Neural crest cell (in vitro differentiated cells): ENCODE results near the gene MRPL44. TPM values are rescaled to one million over a fixed set of nuclear protein-coding genes. Genes with fewer than 3 reads are reported as not detected.
A peak's percentile ranks its signal among the peaks of the same experiment; 100 is the strongest.

Experiments
- DNase-seq: peaks from one replicate; pipeline ENCODE4 v3.0.0; 2021; ENCODE audit warnings: low read depth, mixed read lengths, low spot score
- H3K27ac Mint-ChIP-seq: one replicate; pipeline ENCODE4 v1.8.0; 2021; ENCODE audit warnings: mild to moderate bottlenecking, mixed read lengths; ENCODE audit not compliant: unreplicated experiment
- H3K27me3 Mint-ChIP-seq: 2 replicates; pipeline ENCODE4 v1.8.0; 2021; ENCODE audit warnings: low read depth, mild to moderate bottlenecking, mixed read lengths
- H3K36me3 Mint-ChIP-seq: 2 replicates; pipeline ENCODE4 v1.8.0; 2021; ENCODE audit warnings: low read depth, mild to moderate bottlenecking, mixed read lengths
- H3K4me1 Mint-ChIP-seq: 2 replicates; pipeline ENCODE4 v1.8.0; 2021; ENCODE audit warnings: mixed read lengths
- H3K4me3 Mint-ChIP-seq: one replicate; pipeline ENCODE4 v1.8.0; 2021; ENCODE audit warnings: mild to moderate bottlenecking, mixed read lengths
- H3K9me3 Mint-ChIP-seq: 2 replicates; pipeline ENCODE4 v1.8.0; 2021; ENCODE audit warnings: mixed read lengths
- CTCF ChIP-seq: fragments of 200-600 bp; sonication (generic); conservative IDR thresholded peaks from 2 replicates; pipeline ENCODE4 v1.5.0; 2021; ENCODE audit warnings: antibody characterized with exemption, mild to moderate bottlenecking
- total RNA-seq: library from RNA; stranded (reverse); gene quantifications from 2 replicates; pipeline ENCODE4 v1.2.1, GENCODE V29; 2021

MRPL44 gene
- total RNA-seq, 1 donor from 2014 or later, result 33.4 TPM

DNA sequence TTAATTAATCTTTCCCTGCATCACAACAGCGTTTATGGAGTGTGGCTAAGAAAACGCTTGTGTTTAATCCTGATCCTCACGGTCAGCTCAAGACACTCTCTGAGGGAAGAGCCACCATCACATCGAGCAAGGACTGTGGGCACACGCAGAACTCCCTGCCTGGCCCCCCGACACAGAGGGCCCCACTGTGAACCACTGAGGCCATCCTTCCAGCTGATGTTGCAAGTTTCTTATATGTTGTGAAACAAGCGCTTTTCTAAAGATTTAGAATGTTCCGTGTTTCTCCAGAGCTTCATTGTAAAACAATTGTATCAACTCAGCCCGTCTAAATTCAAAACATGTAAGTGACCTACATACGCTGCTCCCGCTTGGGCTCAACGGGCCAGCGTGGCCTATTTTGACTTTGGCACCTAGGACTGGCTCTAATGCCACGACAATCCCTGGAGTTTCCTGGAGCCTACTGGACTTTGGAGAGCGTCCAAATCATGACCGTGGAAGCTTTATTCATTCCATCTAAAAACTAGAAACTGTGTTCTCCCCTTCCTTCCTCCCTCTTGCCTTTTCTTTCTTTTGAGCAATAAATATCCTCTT lies 46.9 kb downstream of the MRPL44 start:
- DNase-seq, result no peak
- Mint-ChIP-seq H3K9me3 (peaks cover 2% of the 10 kb centered on the region), H3K27ac (no peak overlapping the region), H3K27me3 (no peaks in the 10 kb centered on the region), H3K36me3 (peaks cover 9% of the 10 kb centered on the region), H3K4me1 (no peaks in the 10 kb centered on the region), H3K4me3 (no peak overlapping the region)
- TF ChIP-seq CTCF, result no peak

GRCh38 chr2:224008702-224009261 lies 51.5 kb downstream of the MRPL44 start:
- no peak for TF ChIP-seq CTCF
- H3K36me3 Mint-ChIP-seq, result no peaks in the 10 kb centered on the region
- peaks cover 4% of the 10 kb centered on the region for H3K4me1 Mint-ChIP-seq
- peaks cover 2% of the 10 kb centered on the region for H3K9me3 Mint-ChIP-seq
- no peaks in the 10 kb centered on the region for H3K27me3 Mint-ChIP-seq
- H3K4me3 Mint-ChIP-seq, result no peak overlapping the region
- no peak for DNase-seq
- no peak overlapping the region for H3K27ac Mint-ChIP-seq

DNA sequence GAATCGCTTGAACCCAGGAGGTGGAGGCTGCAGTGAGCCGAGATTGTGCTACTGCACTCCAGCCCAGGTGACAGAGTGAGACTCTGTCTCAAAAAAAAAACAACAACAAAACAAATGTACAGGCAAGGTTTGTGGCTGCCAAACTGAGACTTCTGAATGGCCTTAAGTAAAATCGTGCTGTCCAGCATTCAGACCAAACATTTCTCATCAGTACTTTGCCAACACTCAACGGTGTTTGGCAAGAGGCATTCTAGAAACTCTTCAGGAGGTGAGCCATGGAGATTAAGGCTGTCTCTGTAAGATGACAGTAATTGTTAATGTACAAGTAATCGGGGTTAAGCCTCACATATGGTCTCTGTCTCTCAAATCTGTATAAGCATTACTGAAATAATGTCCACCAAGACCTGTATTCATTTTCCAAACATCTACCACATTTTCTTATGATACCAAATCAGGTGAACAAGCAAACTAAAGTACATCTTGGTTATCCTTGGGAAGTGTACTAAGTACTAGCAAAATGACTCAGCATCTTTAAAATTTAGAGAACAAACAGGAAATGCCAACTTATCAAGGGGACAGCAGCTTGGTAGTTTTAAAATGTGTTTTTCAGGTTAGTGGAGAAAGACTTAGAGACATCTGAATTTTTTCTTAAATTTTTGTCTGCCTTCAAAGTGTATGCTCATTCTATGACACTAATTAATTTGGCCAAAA lies 52.5 kb downstream of the MRPL44 start:
- Mint-ChIP-seq H3K9me3 (peaks cover 2% of the 10 kb centered on the region), H3K27ac (peak overlapping the region; percentile 36), H3K4me1 (peaks cover 9% of the 10 kb centered on the region), H3K27me3 (no peaks in the 10 kb centered on the region), H3K4me3 (no peak overlapping the region), H3K36me3 (no peaks in the 10 kb centered on the region)
- TF ChIP-seq CTCF, result no peak
- no peak for DNase-seq

- H3K27me3 Mint-ChIP-seq, result no peaks in the 10 kb centered on the region
- no peaks in the 10 kb centered on the region for H3K36me3 Mint-ChIP-seq
- no peak overlapping the region for H3K27ac Mint-ChIP-seq
- no peak overlapping the region for H3K4me3 Mint-ChIP-seq
- H3K9me3 Mint-ChIP-seq, result peaks cover 2% of the 10 kb centered on the region
- no peak for DNase-seq
- H3K4me1 Mint-ChIP-seq, result peaks cover 9% of the 10 kb centered on the region
- TF ChIP-seq CTCF, result no peak
Measured at GRCh38 chr2:224011837-224012236, 54.6 kb downstream of the MRPL44 start.

GRCh38 chr2:224014336-224014735 lies 57.1 kb downstream of the MRPL44 start:
- Mint-ChIP-seq H3K9me3 (peaks cover 2% of the 10 kb centered on the region), H3K36me3 (no peaks in the 10 kb centered on the region), H3K4me3 (no peak overlapping the region), H3K4me1 (peaks cover 9% of the 10 kb centered on the region), H3K27ac (no peak overlapping the region), H3K27me3 (no peaks in the 10 kb centered on the region)
- TF ChIP-seq CTCF, result no peak
- no peak for DNase-seq
